GM23338 (cell line): ENCODE data around the gene WNK1. TPM values are rescaled to one million over a fixed set of nuclear protein-coding genes. Genes with fewer than 3 reads are reported as not detected.

Source experiments
- ATAC-seq: fragments of 200-7000 bp; cut with Tn5 transposase; 3 replicates; pipeline ENCODE4 v1.9.1; 2020
- DNase-seq: peaks from one replicate; pipeline ENCODE4 v3.0.0-alpha.2; 2015; ENCODE audit warnings: low spot score
- H2AFZ ChIP-seq: fragments of 200-600 bp; sonication (generic); 2 replicates; pipeline ENCODE4 v1.8.0; 2016; ENCODE audit warnings: antibody characterized with exemption, mild to moderate bottlenecking, moderate library complexity
- H3F3A ChIP-seq: fragments of 200-600 bp; sonication (generic); replicated peaks from 2 replicates; pipeline ENCODE4 v1.8.0; 2017; ENCODE audit warnings: antibody characterized with exemption, mixed run types, low read depth
- H3K27ac ChIP-seq: fragments of 200-600 bp; sonication (generic); 2 replicates; pipeline ENCODE4 v1.6.1; 2016; ENCODE audit warnings: low read depth
- H3K27me3 ChIP-seq: fragments of 200-600 bp; sonication (generic); 2 replicates; pipeline ENCODE4 v1.8.0; 2016; ENCODE audit warnings: mild to moderate bottlenecking, mixed run types, moderate library complexity; ENCODE audit not compliant: insufficient read depth
- H3K36me3 ChIP-seq: fragments of 200-600 bp; sonication (generic); 2 replicates; pipeline ENCODE4 v1.8.0; 2016; ENCODE audit warnings: mild to moderate bottlenecking; ENCODE audit not compliant: insufficient read depth
- H3K4me1 ChIP-seq: fragments of 200-600 bp; sonication (generic); 2 replicates; pipeline ENCODE4 v1.8.0; 2016; ENCODE audit warnings: mild to moderate bottlenecking, moderate library complexity; ENCODE audit not compliant: insufficient read depth
- H3K4me2 ChIP-seq: fragments of 200-600 bp; sonication (generic); 2 replicates; pipeline ENCODE4 v1.7.1; 2017; ENCODE audit warnings: mixed run types
- H3K4me3 ChIP-seq: fragments of 200-600 bp; sonication (generic); 2 replicates; pipeline ENCODE4 v1.6.1; 2016; ENCODE audit warnings: mixed run types
- H3K79me2 ChIP-seq: fragments of 200-600 bp; sonication (generic); replicated peaks from 2 replicates; pipeline ENCODE4 v1.8.0; 2017; ENCODE audit warnings: mild to moderate bottlenecking; ENCODE audit not compliant: insufficient read depth
- H3K9me2 ChIP-seq: fragments of 200-600 bp; sonication (generic); 2 replicates; pipeline ENCODE4 v1.8.0; 2017; ENCODE audit not compliant: insufficient read depth
- H4K20me1 ChIP-seq: fragments of 200-600 bp; sonication (generic); replicated peaks from 2 replicates; pipeline ENCODE4 v1.8.0; 2017; ENCODE audit warnings: mild to moderate bottlenecking; ENCODE audit not compliant: insufficient read depth
- H3K27ac Mint-ChIP-seq: 2 replicates; pipeline ENCODE4 v1.8.0; 2020; ENCODE audit warnings: inconsistent platforms, mild to moderate bottlenecking, moderate library complexity, mixed read lengths
- H3K27me3 Mint-ChIP-seq: 3 replicates; pipeline ENCODE4 v1.8.0; 2022; ENCODE audit warnings: low read depth, mild to moderate bottlenecking, moderate library complexity, mixed read lengths, inconsistent platforms; ENCODE audit not compliant: insufficient read depth, poor library complexity
- H3K36me3 Mint-ChIP-seq: 3 replicates; pipeline ENCODE4 v1.8.0; 2021; ENCODE audit warnings: low read depth, mild to moderate bottlenecking, inconsistent platforms, moderate library complexity, mixed read lengths
- H3K4me1 Mint-ChIP-seq: 3 replicates; pipeline ENCODE4 v1.8.0; 2020; ENCODE audit warnings: mild to moderate bottlenecking, inconsistent platforms, mixed read lengths
- H3K4me3 Mint-ChIP-seq: 3 replicates; pipeline ENCODE4 v1.8.0; 2021; ENCODE audit warnings: moderate library complexity, mild to moderate bottlenecking, inconsistent platforms, mixed read lengths
- H3K9me3 Mint-ChIP-seq: 3 replicates; pipeline ENCODE4 v1.8.0; 2020; ENCODE audit warnings: moderate library complexity, mild to moderate bottlenecking, inconsistent platforms, mixed read lengths
- CREB1 ChIP-seq: fragments of 250-450 bp; sonication (Bioruptor Pico); IDR thresholded peaks from 2 replicates; pipeline ENCODE4 v1.5.0; 2020; ENCODE audit warnings: low read depth, mild to moderate bottlenecking, moderate library complexity
- CTCF ChIP-seq, 2 experiments: fragments of 200-600 bp in 1 of 2; sonication (generic) in 1 of 2; conservative IDR thresholded peaks; 2 replicates each; pipeline versions ENCODE4 v1.5.1 to v1.6.1; 2016 to 2017; ENCODE audit warnings: antibody characterized with exemption in 2 of 2, low read depth in 2 of 2, mild to moderate bottlenecking in 2 of 2, moderate library complexity in 1 of 2
- EZH2 ChIP-seq: fragments of 200-600 bp; sonication (generic); IDR thresholded peaks from one replicate; pipeline ENCODE4 v1.8.0; 2017; ENCODE audit warnings: antibody characterized with exemption, mild to moderate bottlenecking, low read depth; ENCODE audit not compliant: unreplicated experiment
- EZH2phosphoT487 ChIP-seq: fragments of 200-600 bp; sonication (generic); IDR thresholded peaks from one replicate; pipeline ENCODE4 v1.8.1; 2018; ENCODE audit warnings: antibody characterized with exemption; ENCODE audit not compliant: unreplicated experiment
- JUNB ChIP-seq: IDR thresholded peaks from one replicate; pipeline ENCODE4 v1.6.1; 2016; ENCODE audit warnings: antibody characterized with exemption; ENCODE audit not compliant: unreplicated experiment
- POLR2AphosphoS5 ChIP-seq: IDR thresholded peaks from 2 replicates; pipeline ENCODE4 v1.6.1; 2016; ENCODE audit warnings: antibody characterized with exemption, low read depth
- ZNF331 ChIP-seq: fragments of 250-450 bp; sonication (Bioruptor Pico); IDR thresholded peaks from 2 replicates; pipeline ENCODE4 v1.5.0; 2020; ENCODE audit warnings: low read depth, mild to moderate bottlenecking, moderate library complexity
- polyA plus RNA-seq: library from polyadenylated mRNA; unstranded; fragments of >200 nt; fragmentation: Nextera tagmentation; extraction: Ambion mirVana; gene quantifications from 2 replicates; pipeline ENCODE4 v1.2.1, GENCODE V29; 2016
- total RNA-seq: library from RNA; depleted of rRNA; stranded (reverse); fragments of >200 nt; shearing (Covaris generic); gene quantifications from 2 replicates; pipeline ENCODE4 v1.2.3, GENCODE V29; 2014
- TF ChIP-seq, protein P1 (sequence below): IDR thresholded peaks from one replicate; pipeline ENCODE4 v1.6.1; 2018; ENCODE audit warnings: antibody characterized with exemption; ENCODE audit not compliant: unreplicated experiment
- TF ChIP-seq, protein P2 (sequence below): IDR thresholded peaks from 2 replicates; pipeline ENCODE4 v1.6.1; 2016; ENCODE audit warnings: antibody characterized with exemption

WNK1 gene
- total and polyA plus RNA-seq, 2 experiments from 2014 or later = 86.8 to 114 TPM

DNA sequence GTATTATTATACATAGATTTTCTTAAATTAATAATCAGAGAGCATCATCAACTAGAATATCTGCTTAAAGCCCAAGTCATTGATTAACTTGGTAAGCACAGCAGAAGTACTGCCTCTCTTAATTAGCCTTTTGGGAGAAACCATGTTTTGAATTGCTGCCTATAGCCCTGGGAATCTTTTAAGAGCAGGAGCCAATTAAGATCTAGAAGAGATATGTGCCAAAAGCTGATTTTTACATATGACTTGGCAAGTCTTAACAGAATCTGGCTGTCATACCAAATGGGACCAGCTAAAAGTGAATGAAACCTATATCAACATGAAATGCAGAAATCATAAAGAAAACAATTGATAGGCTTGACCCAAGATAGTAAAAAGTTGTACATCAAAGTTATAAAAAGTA lies 23.2 kb upstream of the WNK1 start:
- H3K4me3 ChIP-seq = no peak overlapping the region
- H3K9me3 Mint-ChIP-seq = no peaks in the 10 kb centered on the region
- ATAC-seq (no peak), DNase-seq (no peak)
- no peaks in the 10 kb centered on the region for H3K36me3 Mint-ChIP-seq
- H4K20me1 ChIP-seq = no peaks in the 10 kb centered on the region
- no peak overlapping the region for H3K27ac Mint-ChIP-seq
- no peak overlapping the region for H3K4me3 Mint-ChIP-seq
- H3K36me3 ChIP-seq = no peaks in the 10 kb centered on the region
- H3K27me3 ChIP-seq = no peaks in the 10 kb centered on the region
- peaks cover under 1% of the 10 kb centered on the region for H3K27me3 Mint-ChIP-seq
- H3K79me2 ChIP-seq = no peaks in the 10 kb centered on the region
- peaks cover 3% of the 10 kb centered on the region; the same call in 1 of the 2 replicates for H3K9me2 ChIP-seq
- peaks cover 4% of the 10 kb centered on the region for H3K4me1 Mint-ChIP-seq
- no peak overlapping the region for H3K27ac ChIP-seq
- TF ChIP-seq JUNB = no peak
- TF ChIP-seq CREB1 (CRISPR knock-in tag) = no peak
- TF ChIP-seq CTCF (conservative IDR thresholded peaks at IDR 0.05; ENCODE audit: low read depth in 2 of 2) = no peak
- TF ChIP-seq, protein P1, sequence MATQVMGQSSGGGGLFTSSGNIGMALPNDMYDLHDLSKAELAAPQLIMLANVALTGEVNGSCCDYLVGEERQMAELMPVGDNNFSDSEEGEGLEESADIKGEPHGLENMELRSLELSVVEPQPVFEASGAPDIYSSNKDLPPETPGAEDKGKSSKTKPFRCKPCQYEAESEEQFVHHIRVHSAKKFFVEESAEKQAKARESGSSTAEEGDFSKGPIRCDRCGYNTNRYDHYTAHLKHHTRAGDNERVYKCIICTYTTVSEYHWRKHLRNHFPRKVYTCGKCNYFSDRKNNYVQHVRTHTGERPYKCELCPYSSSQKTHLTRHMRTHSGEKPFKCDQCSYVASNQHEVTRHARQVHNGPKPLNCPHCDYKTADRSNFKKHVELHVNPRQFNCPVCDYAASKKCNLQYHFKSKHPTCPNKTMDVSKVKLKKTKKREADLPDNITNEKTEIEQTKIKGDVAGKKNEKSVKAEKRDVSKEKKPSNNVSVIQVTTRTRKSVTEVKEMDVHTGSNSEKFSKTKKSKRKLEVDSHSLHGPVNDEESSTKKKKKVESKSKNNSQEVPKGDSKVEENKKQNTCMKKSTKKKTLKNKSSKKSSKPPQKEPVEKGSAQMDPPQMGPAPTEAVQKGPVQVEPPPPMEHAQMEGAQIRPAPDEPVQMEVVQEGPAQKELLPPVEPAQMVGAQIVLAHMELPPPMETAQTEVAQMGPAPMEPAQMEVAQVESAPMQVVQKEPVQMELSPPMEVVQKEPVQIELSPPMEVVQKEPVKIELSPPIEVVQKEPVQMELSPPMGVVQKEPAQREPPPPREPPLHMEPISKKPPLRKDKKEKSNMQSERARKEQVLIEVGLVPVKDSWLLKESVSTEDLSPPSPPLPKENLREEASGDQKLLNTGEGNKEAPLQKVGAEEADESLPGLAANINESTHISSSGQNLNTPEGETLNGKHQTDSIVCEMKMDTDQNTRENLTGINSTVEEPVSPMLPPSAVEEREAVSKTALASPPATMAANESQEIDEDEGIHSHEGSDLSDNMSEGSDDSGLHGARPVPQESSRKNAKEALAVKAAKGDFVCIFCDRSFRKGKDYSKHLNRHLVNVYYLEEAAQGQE = no peak
- TF ChIP-seq EZH2phosphoT487 = no peak
- TF ChIP-seq EZH2 = no peak
- TF ChIP-seq, protein P2, sequence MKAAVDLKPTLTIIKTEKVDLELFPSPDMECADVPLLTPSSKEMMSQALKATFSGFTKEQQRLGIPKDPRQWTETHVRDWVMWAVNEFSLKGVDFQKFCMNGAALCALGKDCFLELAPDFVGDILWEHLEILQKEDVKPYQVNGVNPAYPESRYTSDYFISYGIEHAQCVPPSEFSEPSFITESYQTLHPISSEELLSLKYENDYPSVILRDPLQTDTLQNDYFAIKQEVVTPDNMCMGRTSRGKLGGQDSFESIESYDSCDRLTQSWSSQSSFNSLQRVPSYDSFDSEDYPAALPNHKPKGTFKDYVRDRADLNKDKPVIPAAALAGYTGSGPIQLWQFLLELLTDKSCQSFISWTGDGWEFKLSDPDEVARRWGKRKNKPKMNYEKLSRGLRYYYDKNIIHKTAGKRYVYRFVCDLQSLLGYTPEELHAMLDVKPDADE = no peak
- H3K4me1 ChIP-seq = no peaks in the 10 kb centered on the region
- no peaks in the 10 kb centered on the region for H3F3A ChIP-seq
- no peak overlapping the region for H2AFZ ChIP-seq
- no peak overlapping the region for H3K4me2 ChIP-seq

- H3K4me2 ChIP-seq = no peak overlapping the region
- H3K27me3 Mint-ChIP-seq = peaks cover 4% of the 10 kb centered on the region
- H3K27me3 ChIP-seq = no peaks in the 10 kb centered on the region
- no peak for ATAC-seq
- H3K4me3 ChIP-seq = no peak overlapping the region
- H3K79me2 ChIP-seq = no peaks in the 10 kb centered on the region
- H3K4me1 Mint-ChIP-seq = no peaks in the 10 kb centered on the region
- H3K4me3 Mint-ChIP-seq = no peak overlapping the region
- H3K36me3 ChIP-seq = no peaks in the 10 kb centered on the region
- no peak for DNase-seq
- peaks cover 3% of the 10 kb centered on the region; the same call in 1 of the 2 replicates for H3K9me2 ChIP-seq
- no peaks in the 10 kb centered on the region for H3K4me1 ChIP-seq
- no peak overlapping the region for H3K27ac ChIP-seq
- no peak overlapping the region for H3K27ac Mint-ChIP-seq
- no peaks in the 10 kb centered on the region for H4K20me1 ChIP-seq
- H3K36me3 Mint-ChIP-seq = no peaks in the 10 kb centered on the region
- H3F3A ChIP-seq = no peaks in the 10 kb centered on the region
- H2AFZ ChIP-seq = no peak overlapping the region
- H3K9me3 Mint-ChIP-seq = no peaks in the 10 kb centered on the region
- TF ChIP-seq CTCF (conservative IDR thresholded peaks at IDR 0.05; ENCODE audit: low read depth in 2 of 2) = no peak
- no peak for TF ChIP-seq POLR2AphosphoS5
- no peak for TF ChIP-seq JUNB
- TF ChIP-seq EZH2phosphoT487 = no peak
- TF ChIP-seq ZNF331 (CRISPR knock-in tag) = no peak
Measured at GRCh38 chr12:730550-730949, 21.8 kb upstream of the WNK1 start.
